Measurements from ENCODE around the gene SOX6.

- TF ChIP-seq CTCF (IDR thresholded peaks at IDR 0.05) = no peak
- no peak for TF ChIP-seq POLR2A (IDR thresholded peaks at IDR 0.05)
- no peak for TF ChIP-seq POLR2AphosphoS5 (IDR thresholded peaks at IDR 0.05)
Observed at GRCh38 chr11:16153951-16154350, 202.4 kb downstream of the SOX6 start.

Measured in prostate gland (tissue), 2 donors.